Ramos (cell line): ENCODE measurements around the gene USP4.
"Not testable (repeated sequence)": the region's sequence is repeated elsewhere in the genome, so short reads cannot be mapped to it uniquely, and the experiment has no call there.

ENCODE experiments used
- in situ Hi-C: fragments of 300-500 bp; cut with MboI; formaldehyde crosslinking; loops from one replicate; pipeline ENCODE4 v1.14.3; 2022; ENCODE audit warnings: low sequenced_read_pairs; ENCODE audit not compliant: unreplicated experiment

Gene USP4

GRCh38 chr3:49351521-49352011 lies 11.7 kb upstream of the USP4 start:
- in situ Hi-C loops = no loop called here

GRCh38 chr3:49349348-49350114 lies 9.7 kb upstream of the USP4 start:
- in situ Hi-C loops = no loop called here

GRCh38 chr3:49348361-49348760 lies 8.5 kb upstream of the USP4 start:
- in situ Hi-C loops = not testable (repeated sequence)

GRCh38 chr3:49346797-49347251 lies 7.0 kb upstream of the USP4 start:
- in situ Hi-C loops = no loop called here

GRCh38 chr3:49343163-49343562 lies 3.3 kb upstream of the USP4 start:
- in situ Hi-C loops = no loop called here

- in situ Hi-C loops = no loop called here
Measured at GRCh38 chr3:49341996-49342395, 2.1 kb upstream of the USP4 start.

- in situ Hi-C loops = no loop called here
Measured at GRCh38 chr3:49339581-49339940, 292 bp downstream of the USP4 start.

GRCh38 chr3:49333916-49334633 lies 5.8 kb downstream of the USP4 start:
- in situ Hi-C loops = no loop called here

GRCh38 chr3:49333091-49333490 lies 6.8 kb downstream of the USP4 start:
- in situ Hi-C loops = no loop called here

GRCh38 chr3:49329186-49329585 lies 10.7 kb downstream of the USP4 start:
- in situ Hi-C loops = no loop called here

- in situ Hi-C loops = not testable (repeated sequence)
Measured at GRCh38 chr3:49328350-49328749, 11.5 kb downstream of the USP4 start.

- in situ Hi-C loops = no loop called here
Measured at GRCh38 chr3:49327485-49327884, 12.4 kb downstream of the USP4 start.

GRCh38 chr3:49324768-49325167 lies 15.1 kb downstream of the USP4 start:
- in situ Hi-C loops = no loop called here

- in situ Hi-C loops = no loop called here
Measured at GRCh38 chr3:49316696-49317457, 23.0 kb downstream of the USP4 start.

- in situ Hi-C loops = no loop called here
Measured at GRCh38 chr3:49313896-49314688, 25.8 kb downstream of the USP4 start.

- in situ Hi-C loops = no loop called here
Measured at GRCh38 chr3:49311283-49311682, 28.6 kb downstream of the USP4 start.

GRCh38 chr3:49310677-49311076 lies 29.2 kb downstream of the USP4 start:
- in situ Hi-C loops = no loop called here

GRCh38 chr3:49305608-49306007 lies 34.2 kb downstream of the USP4 start:
- in situ Hi-C loops = no loop called here

- in situ Hi-C loops = no loop called here
Measured at GRCh38 chr3:49302613-49303012, 37.2 kb downstream of the USP4 start.

- in situ Hi-C loops = no loop called here
Measured at GRCh38 chr3:49300595-49300994, 39.3 kb downstream of the USP4 start.
